Measurements from ENCODE around the gene MYLK2. TPM values are rescaled to one million over a fixed set of nuclear protein-coding genes. Genes with fewer than 3 reads are reported as not detected.

MYLK2 gene
- total RNA-seq, 2 experiments from 2014 or later: not detected

GRCh38 chr20:31842471-31843157, 23.5 kb downstream of the MYLK2 start:
- ChIA-PET POLR2A (no interaction called here), CTCF (no interaction called here)
- no peak for DNase-seq
- TF ChIP-seq CTCF (IDR thresholded peaks at IDR 0.05): no peak
- no peaks in the 10 kb centered on the region for H3K4me1 Mint-ChIP-seq (ENCODE audit: low read depth)
- no peaks in the 10 kb centered on the region for H3K27me3 Mint-ChIP-seq
- H3K27ac Mint-ChIP-seq: no peak overlapping the region
- no peak for ATAC-seq (ENCODE audit: poor library complexity)
- no peaks in the 10 kb centered on the region for H3K36me3 Mint-ChIP-seq (ENCODE audit: low read depth)
- no peak overlapping the region for H3K4me3 Mint-ChIP-seq
- Histone ChIP-seq H3K9me3 (ENCODE audit: control insufficient read depth in 1 of 2, insufficient read depth in 1 of 2, low read length in 2 of 2) (no peaks in the 10 kb centered on the region), H3K27me3 (ENCODE audit: control insufficient read depth in 1 of 2, insufficient read depth in 2 of 2, low read length in 2 of 2) (no peaks in the 10 kb centered on the region), H3K36me3 (ENCODE audit: insufficient read depth, low read length) (no peaks in the 10 kb centered on the region), H3K4me1 (ENCODE audit: insufficient read depth, low read length) (no peaks in the 10 kb centered on the region), H3K27ac (ENCODE audit: low read depth in 1 of 2, low read length in 2 of 2) (no peak overlapping the region), H3K4me3 (ENCODE audit: low read length) (no peak overlapping the region)
- intact Hi-C loops (cut with DNase I, micrococcal nuclease): no loop called here
- H3K9me3 Mint-ChIP-seq: no peaks in the 10 kb centered on the region

- no peaks in the 10 kb centered on the region for H3K27me3 ChIP-seq (ENCODE audit: control insufficient read depth in 1 of 2, insufficient read depth in 2 of 2, low read length in 2 of 2)
- no peak overlapping the region for H3K27ac ChIP-seq (ENCODE audit: low read depth in 1 of 2, low read length in 2 of 2)
- H3K4me3 Mint-ChIP-seq: no peak overlapping the region
- H3K4me1 ChIP-seq (ENCODE audit: insufficient read depth, low read length): no peaks in the 10 kb centered on the region
- no peaks in the 10 kb centered on the region for H3K9me3 ChIP-seq (ENCODE audit: control insufficient read depth in 1 of 2, insufficient read depth in 1 of 2, low read length in 2 of 2)
- H3K36me3 ChIP-seq (ENCODE audit: insufficient read depth, low read length): no peaks in the 10 kb centered on the region
- ChIA-PET CTCF (no interaction called here), POLR2A (no interaction called here)
- DNase-seq (no peak), ATAC-seq (ENCODE audit: poor library complexity) (no peak)
- no peak for TF ChIP-seq CTCF (IDR thresholded peaks at IDR 0.05)
- no peaks in the 10 kb centered on the region for H3K27me3 Mint-ChIP-seq
- no peak overlapping the region for H3K27ac Mint-ChIP-seq
- H3K4me1 Mint-ChIP-seq (ENCODE audit: low read depth): no peaks in the 10 kb centered on the region
- no peak overlapping the region for H3K4me3 ChIP-seq (ENCODE audit: low read length)
- no peaks in the 10 kb centered on the region for H3K9me3 Mint-ChIP-seq
- intact Hi-C loops (cut with DNase I, micrococcal nuclease): no loop called here
- no peaks in the 10 kb centered on the region for H3K36me3 Mint-ChIP-seq (ENCODE audit: low read depth)
Observed at GRCh38 chr20:31843288-31843687, 24.1 kb downstream of the MYLK2 start.

- no peaks in the 10 kb centered on the region for H3K36me3 ChIP-seq (ENCODE audit: insufficient read depth, low read length)
- H3K27me3 ChIP-seq (ENCODE audit: control insufficient read depth in 1 of 2, insufficient read depth in 2 of 2, low read length in 2 of 2): no peaks in the 10 kb centered on the region
- peaks cover 5% of the 10 kb centered on the region for H3K27me3 Mint-ChIP-seq
- intact Hi-C loops (cut with DNase I, micrococcal nuclease): no loop called here
- H3K9me3 ChIP-seq (ENCODE audit: control insufficient read depth in 1 of 2, insufficient read depth in 1 of 2, low read length in 2 of 2): no peaks in the 10 kb centered on the region
- no peak for DNase-seq
- no peak for TF ChIP-seq CTCF (IDR thresholded peaks at IDR 0.05)
- no peaks in the 10 kb centered on the region for H3K4me1 ChIP-seq (ENCODE audit: insufficient read depth, low read length)
- POLR2A ChIA-PET: no interaction called here
- H3K9me3 Mint-ChIP-seq: no peaks in the 10 kb centered on the region
- no peaks in the 10 kb centered on the region for H3K36me3 Mint-ChIP-seq (ENCODE audit: low read depth)
- ATAC-seq (ENCODE audit: poor library complexity): no peak
- H3K4me1 Mint-ChIP-seq (ENCODE audit: low read depth): no peaks in the 10 kb centered on the region
- H3K4me3 Mint-ChIP-seq: no peak overlapping the region
- H3K27ac Mint-ChIP-seq: no peak overlapping the region
- no peak overlapping the region for H3K4me3 ChIP-seq (ENCODE audit: low read length)
- CTCF ChIA-PET: no interaction called here
- H3K27ac ChIP-seq (ENCODE audit: low read depth in 1 of 2, low read length in 2 of 2): no peak overlapping the region
Observed at GRCh38 chr20:31843881-31844280, 24.7 kb downstream of the MYLK2 start.
